HCT116 (cell line): ENCODE data around the gene LIN7C. TPM values are rescaled to one million over a fixed set of nuclear protein-coding genes. Genes with fewer than 3 reads are reported as not detected.

ENCODE experiments used
- ATAC-seq: fragments of 200-7000 bp; cut with Tn5 transposase; 2 replicates; pipeline ENCODE4 v1.9.1; 2020; ENCODE audit warnings: mild to moderate bottlenecking, moderate library complexity
- BruUV-seq: library from RNA; stranded (reverse); fragments of 400-500 nt; replicated peaks from 2 replicates; lab custom pipeline; 2021; lab: Mats Ljungman, UMichigan
- CTCF ChIA-PET: fragments of 300-600 bp; sonication (Branson Sonifier 250); formaldehyde crosslinking; loops from one replicate; lab custom pipeline; 2021; ENCODE audit warnings: antibody characterized with exemption; lab: Charles Lee
- POLR2A ChIA-PET: fragments of 300-600, 350-600 bp; sonication (Branson Sonifier 250); formaldehyde crosslinking; loops from one replicate; lab custom pipeline; 2021; ENCODE audit warnings: antibody characterized with exemption; lab: Charles Lee
- RAD21 ChIA-PET, 2 experiments: fragments of 300-600 bp; sonication (Branson Sonifier 250); formaldehyde crosslinking; loops; one replicate each; lab custom pipeline; 2023; ENCODE audit warnings: low total read pairs in 2 of 2; ENCODE audit not compliant: uncharacterized antibody in 2 of 2, unreplicated experiment in 2 of 2, low non-redundant PET in 1 of 2; lab: Charles Lee
- DNase-seq: peaks from one replicate; pipeline ENCODE4 v3.0.0-alpha.2; 2010; ENCODE audit warnings: low read depth, low spot score
- H2AFZ ChIP-seq: fragments of 200-600 bp; shearing (Covaris generic), sonication (generic); 2 replicates; pipeline ENCODE4 v1.6.1; 2017; ENCODE audit warnings: low read depth, mixed run types, mixed read lengths, antibody characterized with exemption, low read length; ENCODE audit not compliant: poor library complexity, severe bottlenecking
- H3K27ac ChIP-seq: 2 replicates; pipeline ENCODE4 v1.5.1; 2012; ENCODE audit warnings: low read depth, low read length
- H3K27me3 ChIP-seq: fragments of 200-600 bp; sonication (generic); 2 replicates; pipeline ENCODE4 v1.6.1; 2016; ENCODE audit warnings: mixed run types, low read length, mixed read lengths; ENCODE audit not compliant: insufficient read depth
- H3K36me3 ChIP-seq, 2 experiments: fragments of 200-500 bp in 1 of 2; fragments of 200-600 bp in 1 of 2; sonication (Bioruptor generic) in 1 of 2; sonication (generic) in 1 of 2; 2 replicates each; pipeline versions ENCODE4 v1.5.1 to v1.6.1; 2014 to 2016; ENCODE audit warnings: low read length in 2 of 2, inconsistent platforms in 1 of 2, mixed read lengths in 1 of 2, mixed run types in 1 of 2; ENCODE audit not compliant: insufficient read depth in 2 of 2, control insufficient read depth in 1 of 2
- H3K4me1 ChIP-seq, 2 experiments: fragments of 200-600 bp in 1 of 2; sonication (generic) in 1 of 2; 2 replicates each; pipeline versions ENCODE4 v1.5.1 to v1.6.1; 2012 to 2017; ENCODE audit warnings: low read length in 2 of 2, inconsistent platforms in 1 of 2, mild to moderate bottlenecking in 1 of 2, mixed read lengths in 1 of 2, mixed run types in 1 of 2, moderate library complexity in 1 of 2; ENCODE audit not compliant: insufficient read depth in 2 of 2, control insufficient read depth in 1 of 2
- H3K4me2 ChIP-seq: fragments of 200-600 bp; sonication (generic); 2 replicates; pipeline ENCODE4 v1.6.1; 2017; ENCODE audit warnings: mixed run types, low read length, mixed read lengths
- H3K4me3 ChIP-seq, 2 experiments: fragments of 200-600 bp in 1 of 2; sonication (generic) in 1 of 2; replicated peaks in 1 of 2; 2 replicates each; pipeline ENCODE4 v1.5.1; 2011 to 2016; ENCODE audit warnings: low read length in 2 of 2, control low read depth in 1 of 2, low read depth in 1 of 2, mild to moderate bottlenecking in 1 of 2, mixed read lengths in 1 of 2, mixed run types in 1 of 2
- H3K79me2 ChIP-seq: fragments of 200-600 bp; sonication (generic); 2 replicates; pipeline ENCODE4 v1.6.1; 2017; ENCODE audit warnings: mild to moderate bottlenecking, mixed run types, low read length, moderate library complexity, mixed read lengths; ENCODE audit not compliant: insufficient read depth
- H3K9ac ChIP-seq: fragments of 200-600 bp; sonication (generic); 2 replicates; pipeline ENCODE4 v1.6.1; 2016; ENCODE audit warnings: low read length, mixed read lengths
- H3K9me2 ChIP-seq: fragments of 200-600 bp; sonication (generic), shearing (Covaris generic); 2 replicates; pipeline ENCODE4 v1.6.1; 2017; ENCODE audit warnings: mixed run types, mild to moderate bottlenecking, moderate library complexity; ENCODE audit not compliant: insufficient read depth
- H3K9me3 ChIP-seq, 2 experiments: fragments of 200-500 bp in 1 of 2; fragments of 200-600 bp in 1 of 2; sonication (Bioruptor generic) in 1 of 2; sonication (generic) in 1 of 2; 2 replicates each; pipeline ENCODE4 v1.6.1; 2014 to 2017; ENCODE audit warnings: low read length in 2 of 2, mixed read lengths in 2 of 2, inconsistent platforms in 1 of 2, low read depth in 1 of 2, mild to moderate bottlenecking in 1 of 2, mixed run types in 1 of 2, moderate library complexity in 1 of 2; ENCODE audit not compliant: control insufficient read depth in 1 of 2, insufficient read depth in 1 of 2
- H4K20me1 ChIP-seq: fragments of 200-600 bp; sonication (generic), shearing (Covaris generic); 2 replicates; pipeline ENCODE4 v1.6.1; 2017; ENCODE audit warnings: mixed run types, mild to moderate bottlenecking, moderate library complexity; ENCODE audit not compliant: insufficient read depth
- CBX3 ChIP-seq: IDR thresholded peaks from 2 replicates; pipeline ENCODE4 v1.6.1; 2012; ENCODE audit warnings: low read depth
- CEBPB ChIP-seq: IDR thresholded peaks from 2 replicates; pipeline ENCODE4 v1.6.1; 2012; ENCODE audit warnings: low read depth
- EGR1 ChIP-seq: IDR thresholded peaks from 2 replicates; pipeline ENCODE4 v1.6.1; 2012; ENCODE audit warnings: low read depth
- ELF1 ChIP-seq: IDR thresholded peaks from 2 replicates; pipeline ENCODE4 v1.6.1; 2012; ENCODE audit warnings: low read depth, borderline replicate concordance
- EZH2 ChIP-seq: fragments of 200-600 bp; sonication (generic); IDR thresholded peaks from 2 replicates; pipeline ENCODE4 v1.6.1; 2017; ENCODE audit warnings: antibody characterized with exemption, mixed run types
- EZH2phosphoT487 ChIP-seq: fragments of 200-600 bp; IDR thresholded peaks from 2 replicates; pipeline ENCODE4 v1.6.1; 2018; ENCODE audit warnings: antibody characterized with exemption, borderline replicate concordance
- FOSL1 ChIP-seq: IDR thresholded peaks from 2 replicates; pipeline ENCODE4 v1.6.1; 2012; ENCODE audit warnings: low read depth
- JUND ChIP-seq: IDR thresholded peaks from 2 replicates; pipeline ENCODE4 v1.6.1; 2012
- POLR2A ChIP-seq: IDR thresholded peaks from 2 replicates; pipeline ENCODE4 v1.7.0; 2011; ENCODE audit warnings: borderline replicate concordance; ENCODE audit not compliant: insufficient read depth, insufficient read length; ENCODE audit errors: extremely low read depth
- POLR2AphosphoS5 ChIP-seq: IDR thresholded peaks from 2 replicates; pipeline ENCODE4 v1.6.1; 2011; ENCODE audit warnings: mild to moderate bottlenecking, low read depth, low read length, moderate library complexity
- RAD21 ChIP-seq: IDR thresholded peaks from 2 replicates; pipeline ENCODE4 v1.6.1; 2012; ENCODE audit warnings: low read depth, mild to moderate bottlenecking
- SP1 ChIP-seq: IDR thresholded peaks from 2 replicates; pipeline ENCODE4 v1.6.1; 2012; ENCODE audit warnings: low read depth
- SRF ChIP-seq: IDR thresholded peaks from 2 replicates; pipeline ENCODE4 v1.6.1; 2012; ENCODE audit warnings: low read depth
- TCF7L2 ChIP-seq: IDR thresholded peaks from 2 replicates; pipeline ENCODE4 v1.7.0; 2011; ENCODE audit warnings: borderline replicate concordance, inconsistent platforms; ENCODE audit not compliant: insufficient read depth, insufficient read length; ENCODE audit errors: extremely low read depth
- YY1 ChIP-seq: IDR thresholded peaks from 2 replicates; pipeline ENCODE4 v1.6.1; 2011; ENCODE audit warnings: low read length, low read depth, moderate library complexity, mild to moderate bottlenecking; ENCODE audit not compliant: insufficient replicate concordance; ENCODE audit errors: extremely low read depth
- ZNF274 ChIP-seq: fragments of 200-500 bp; sonication (Bioruptor generic); IDR thresholded peaks from 2 replicates; pipeline ENCODE4 v1.6.1; 2014; ENCODE audit warnings: mild to moderate bottlenecking, low read depth, low read length, inconsistent platforms
- intact Hi-C: fragments of 100-400 bp; cut with micrococcal nuclease; formaldehyde crosslinking; loops from 2 replicates; pipeline ENCODE4 v1.10.0; 2022
- total RNA-seq: library from RNA; stranded (reverse); gene quantifications from one replicate; pipeline ENCODE4 v1.2.1, GENCODE V29; 2021; ENCODE audit not compliant: unreplicated experiment
- TF ChIP-seq, protein P1 (sequence below): IDR thresholded peaks from 2 replicates; pipeline ENCODE4 v1.6.1; 2012
- TF ChIP-seq, protein P2 (sequence below): IDR thresholded peaks from 2 replicates; pipeline ENCODE4 v1.6.1; 2011; ENCODE audit warnings: mild to moderate bottlenecking, low read length, moderate library complexity; ENCODE audit not compliant: insufficient replicate concordance; ENCODE audit errors: extremely low read depth
- TF ChIP-seq, protein P3 (sequence below): IDR thresholded peaks from 2 replicates; pipeline ENCODE4 v1.6.1; 2012
- TF ChIP-seq, protein P4 (sequence below): IDR thresholded peaks from 2 replicates; pipeline ENCODE4 v1.6.1; 2012; ENCODE audit warnings: low read depth

LIN7C gene
- total RNA-seq, 1 experiment from 2014 or later: 48.2 TPM

DNA sequence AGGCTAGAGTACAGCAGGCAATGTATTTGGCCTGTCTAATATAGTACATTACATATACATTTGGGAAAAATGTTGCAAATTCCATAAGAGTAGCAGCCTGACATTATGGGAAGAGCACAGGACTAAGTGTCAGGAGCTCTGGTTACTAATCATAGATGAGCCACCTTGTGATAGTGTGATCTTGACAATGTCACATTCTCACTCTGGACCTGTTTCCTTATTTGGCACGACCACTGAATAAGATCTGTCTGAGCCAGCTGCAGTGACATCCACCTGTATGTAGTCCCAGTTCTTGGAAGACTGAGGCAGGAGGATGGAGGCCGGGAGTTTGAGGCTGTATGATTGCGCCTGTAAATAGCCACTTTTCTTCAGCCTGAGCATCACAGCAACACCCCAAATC lies 5.7 kb upstream of the LIN7C start:
- Histone ChIP-seq H3K4me1 (peaks cover 5 to 7% of the 10 kb centered on the region in 2 experiments; a peak in 2 of 4 replicates), H3K9me2 (no peaks in the 10 kb centered on the region), H3K4me2 (no peak overlapping the region), H3K27me3 (no peaks in the 10 kb centered on the region), H3K9ac (no peak overlapping the region), H4K20me1 (no peaks in the 10 kb centered on the region), H3K36me3 (no peaks in the 10 kb centered on the region)
- POLR2A ChIA-PET: no interaction called here
- RAD21 ChIA-PET: no interaction called here
- no peak for ATAC-seq
- no TSS peak for BruUV-seq
- CTCF ChIA-PET: interaction anchor here (1.3 kb wide), 1 partner anchor 16 kb away, joined by 5 read pairs; no protein-coding TSS in a partner anchor
- no peak for DNase-seq
- TF ChIP-seq ZNF274 (no peak), CBX3 (no peak), ELF1 (no peak), JUND (no peak), TCF7L2 (no peak), SRF (no peak), EZH2 (no peak), POLR2A (no peak), RAD21 (no peak), YY1 (no peak), CEBPB (no peak), POLR2AphosphoS5 (no peak), SP1 (no peak), EZH2phosphoT487 (no peak), FOSL1 (no peak), EGR1 (no peak)
- TF ChIP-seq, protein P1, sequence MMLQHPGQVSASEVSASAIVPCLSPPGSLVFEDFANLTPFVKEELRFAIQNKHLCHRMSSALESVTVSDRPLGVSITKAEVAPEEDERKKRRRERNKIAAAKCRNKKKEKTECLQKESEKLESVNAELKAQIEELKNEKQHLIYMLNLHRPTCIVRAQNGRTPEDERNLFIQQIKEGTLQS: no peak
- TF ChIP-seq, protein P2, sequence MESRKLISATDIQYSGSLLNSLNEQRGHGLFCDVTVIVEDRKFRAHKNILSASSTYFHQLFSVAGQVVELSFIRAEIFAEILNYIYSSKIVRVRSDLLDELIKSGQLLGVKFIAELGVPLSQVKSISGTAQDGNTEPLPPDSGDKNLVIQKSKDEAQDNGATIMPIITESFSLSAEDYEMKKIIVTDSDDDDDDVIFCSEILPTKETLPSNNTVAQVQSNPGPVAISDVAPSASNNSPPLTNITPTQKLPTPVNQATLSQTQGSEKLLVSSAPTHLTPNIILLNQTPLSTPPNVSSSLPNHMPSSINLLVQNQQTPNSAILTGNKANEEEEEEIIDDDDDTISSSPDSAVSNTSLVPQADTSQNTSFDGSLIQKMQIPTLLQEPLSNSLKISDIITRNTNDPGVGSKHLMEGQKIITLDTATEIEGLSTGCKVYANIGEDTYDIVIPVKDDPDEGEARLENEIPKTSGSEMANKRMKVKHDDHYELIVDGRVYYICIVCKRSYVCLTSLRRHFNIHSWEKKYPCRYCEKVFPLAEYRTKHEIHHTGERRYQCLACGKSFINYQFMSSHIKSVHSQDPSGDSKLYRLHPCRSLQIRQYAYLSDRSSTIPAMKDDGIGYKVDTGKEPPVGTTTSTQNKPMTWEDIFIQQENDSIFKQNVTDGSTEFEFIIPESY: no peak
- TF ChIP-seq, protein P3, sequence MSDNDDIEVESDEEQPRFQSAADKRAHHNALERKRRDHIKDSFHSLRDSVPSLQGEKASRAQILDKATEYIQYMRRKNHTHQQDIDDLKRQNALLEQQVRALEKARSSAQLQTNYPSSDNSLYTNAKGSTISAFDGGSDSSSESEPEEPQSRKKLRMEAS: no peak
- TF ChIP-seq, protein P4, sequence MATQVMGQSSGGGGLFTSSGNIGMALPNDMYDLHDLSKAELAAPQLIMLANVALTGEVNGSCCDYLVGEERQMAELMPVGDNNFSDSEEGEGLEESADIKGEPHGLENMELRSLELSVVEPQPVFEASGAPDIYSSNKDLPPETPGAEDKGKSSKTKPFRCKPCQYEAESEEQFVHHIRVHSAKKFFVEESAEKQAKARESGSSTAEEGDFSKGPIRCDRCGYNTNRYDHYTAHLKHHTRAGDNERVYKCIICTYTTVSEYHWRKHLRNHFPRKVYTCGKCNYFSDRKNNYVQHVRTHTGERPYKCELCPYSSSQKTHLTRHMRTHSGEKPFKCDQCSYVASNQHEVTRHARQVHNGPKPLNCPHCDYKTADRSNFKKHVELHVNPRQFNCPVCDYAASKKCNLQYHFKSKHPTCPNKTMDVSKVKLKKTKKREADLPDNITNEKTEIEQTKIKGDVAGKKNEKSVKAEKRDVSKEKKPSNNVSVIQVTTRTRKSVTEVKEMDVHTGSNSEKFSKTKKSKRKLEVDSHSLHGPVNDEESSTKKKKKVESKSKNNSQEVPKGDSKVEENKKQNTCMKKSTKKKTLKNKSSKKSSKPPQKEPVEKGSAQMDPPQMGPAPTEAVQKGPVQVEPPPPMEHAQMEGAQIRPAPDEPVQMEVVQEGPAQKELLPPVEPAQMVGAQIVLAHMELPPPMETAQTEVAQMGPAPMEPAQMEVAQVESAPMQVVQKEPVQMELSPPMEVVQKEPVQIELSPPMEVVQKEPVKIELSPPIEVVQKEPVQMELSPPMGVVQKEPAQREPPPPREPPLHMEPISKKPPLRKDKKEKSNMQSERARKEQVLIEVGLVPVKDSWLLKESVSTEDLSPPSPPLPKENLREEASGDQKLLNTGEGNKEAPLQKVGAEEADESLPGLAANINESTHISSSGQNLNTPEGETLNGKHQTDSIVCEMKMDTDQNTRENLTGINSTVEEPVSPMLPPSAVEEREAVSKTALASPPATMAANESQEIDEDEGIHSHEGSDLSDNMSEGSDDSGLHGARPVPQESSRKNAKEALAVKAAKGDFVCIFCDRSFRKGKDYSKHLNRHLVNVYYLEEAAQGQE: no peak
- TF ChIP-seq, all 23 proteins: peak for 0
- Histone ChIP-seq H2AFZ (no peak overlapping the region), H3K4me3 (no peak overlapping the region), H3K27ac (no peak overlapping the region), H3K79me2 (peaks cover 11% of the 10 kb centered on the region), H3K9me3 (no peaks in the 10 kb centered on the region)
- intact Hi-C loops: no loop called here
